Measurements from ENCODE around the gene RASD2.

The RASD2 gene

GRCh38 chr22:35541254-35541748, 670 bp downstream of the RASD2 start:
- no peak for DNase-seq (ENCODE audit: low read depth)

- DNase-seq (ENCODE audit: low read depth), result no peak
Measured at GRCh38 chr22:35542157-35542938, 1.7 kb downstream of the RASD2 start.

GRCh38 chr22:35542939-35543516, 2.4 kb downstream of the RASD2 start:
- no peak for DNase-seq (ENCODE audit: low read depth)

- DNase-seq (ENCODE audit: low read depth), result no peak
Measured at GRCh38 chr22:35543702-35544101, 3.1 kb downstream of the RASD2 start.

- DNase-seq (ENCODE audit: low read depth), result no peak
Measured at GRCh38 chr22:35544189-35544588, 3.6 kb downstream of the RASD2 start.

GRCh38 chr22:35544827-35545226, 4.2 kb downstream of the RASD2 start:
- no peak for DNase-seq (ENCODE audit: low read depth)

GRCh38 chr22:35546886-35547285, 6.3 kb downstream of the RASD2 start:
- DNase-seq (ENCODE audit: low read depth), result no peak

- DNase-seq (ENCODE audit: low read depth), result peak; percentile 42
Measured at GRCh38 chr22:35547987-35548721, 7.5 kb downstream of the RASD2 start.

GRCh38 chr22:35548722-35549112, 8.1 kb downstream of the RASD2 start:
- DNase-seq (ENCODE audit: low read depth), result no peak

- DNase-seq (ENCODE audit: low read depth), result no peak
Measured at GRCh38 chr22:35549328-35549727, 8.7 kb downstream of the RASD2 start.

- no peak for DNase-seq (ENCODE audit: low read depth)
Measured at GRCh38 chr22:35551549-35552177, 11.0 kb downstream of the RASD2 start.

GRCh38 chr22:35552196-35552842, 11.7 kb downstream of the RASD2 start:
- no peak for DNase-seq (ENCODE audit: low read depth)

- no peak for DNase-seq (ENCODE audit: low read depth)
Measured at GRCh38 chr22:35552846-35553245, 12.2 kb downstream of the RASD2 start.

- DNase-seq (ENCODE audit: low read depth), result no peak
Measured at GRCh38 chr22:35553341-35553740, 12.7 kb downstream of the RASD2 start.

GRCh38 chr22:35554297-35554845, 13.7 kb downstream of the RASD2 start:
- DNase-seq (ENCODE audit: low read depth), result no peak

GRCh38 chr22:35555483-35555890, 14.9 kb downstream of the RASD2 start:
- peak; percentile 64 for DNase-seq (ENCODE audit: low read depth)

GRCh38 chr22:35555946-35556547, 15.4 kb downstream of the RASD2 start:
- DNase-seq (ENCODE audit: low read depth), result no peak

GRCh38 chr22:35556666-35557065, 16.0 kb downstream of the RASD2 start:
- no peak for DNase-seq (ENCODE audit: low read depth)

- DNase-seq (ENCODE audit: low read depth), result no peak
Measured at GRCh38 chr22:35558031-35558430, 17.4 kb downstream of the RASD2 start.

- no peak for DNase-seq (ENCODE audit: low read depth)
Measured at GRCh38 chr22:35558719-35559118, 18.1 kb downstream of the RASD2 start.

- peak; percentile 77 for DNase-seq (ENCODE audit: low read depth)
Measured at GRCh38 chr22:35559354-35560005, 18.8 kb downstream of the RASD2 start.

All from amniotic epithelial cell (primary cell).